Measurements from ENCODE around the gene BACE2.
"Not testable (repeated sequence)": the region's sequence is repeated elsewhere in the genome, so short reads cannot be mapped to it uniquely, and the experiment has no call there.

The BACE2 gene

GRCh38 chr21:41240040-41240439 lies 72.1 kb downstream of the BACE2 start:
- DNase-seq (ENCODE audit: low read depth) = no peak

DNA sequence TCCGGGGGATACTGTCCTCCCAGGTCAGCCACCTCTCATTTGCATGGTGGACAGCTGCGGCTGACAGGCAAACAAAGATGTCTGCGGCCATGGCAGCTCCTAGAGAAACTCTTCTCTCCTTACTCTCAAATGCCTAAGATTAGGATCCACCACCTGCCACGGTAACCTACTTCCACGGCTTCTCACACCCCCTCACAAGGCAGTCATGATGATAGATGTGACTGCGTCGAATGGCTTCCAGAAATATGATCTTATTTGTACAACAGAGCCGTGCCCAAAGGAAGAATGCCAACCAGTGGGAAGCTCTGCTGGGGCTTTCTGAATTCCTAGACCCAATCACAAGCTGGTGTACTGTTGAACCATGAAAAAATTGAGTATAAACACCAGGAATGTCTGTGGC lies 73.4 kb downstream of the BACE2 start:
- no peak for DNase-seq (ENCODE audit: low read depth)

GRCh38 chr21:41242238-41242829 lies 74.4 kb downstream of the BACE2 start:
- no peak for DNase-seq (ENCODE audit: low read depth)

- DNase-seq (ENCODE audit: low read depth) = no peak
These were observed 75.1 kb downstream of the BACE2 start for GRCh38 chr21:41243107-41243506.

- DNase-seq (ENCODE audit: low read depth) = not testable (repeated sequence)
These were observed 76.4 kb downstream of the BACE2 start for GRCh38 chr21:41244266-41244880.

DNA sequence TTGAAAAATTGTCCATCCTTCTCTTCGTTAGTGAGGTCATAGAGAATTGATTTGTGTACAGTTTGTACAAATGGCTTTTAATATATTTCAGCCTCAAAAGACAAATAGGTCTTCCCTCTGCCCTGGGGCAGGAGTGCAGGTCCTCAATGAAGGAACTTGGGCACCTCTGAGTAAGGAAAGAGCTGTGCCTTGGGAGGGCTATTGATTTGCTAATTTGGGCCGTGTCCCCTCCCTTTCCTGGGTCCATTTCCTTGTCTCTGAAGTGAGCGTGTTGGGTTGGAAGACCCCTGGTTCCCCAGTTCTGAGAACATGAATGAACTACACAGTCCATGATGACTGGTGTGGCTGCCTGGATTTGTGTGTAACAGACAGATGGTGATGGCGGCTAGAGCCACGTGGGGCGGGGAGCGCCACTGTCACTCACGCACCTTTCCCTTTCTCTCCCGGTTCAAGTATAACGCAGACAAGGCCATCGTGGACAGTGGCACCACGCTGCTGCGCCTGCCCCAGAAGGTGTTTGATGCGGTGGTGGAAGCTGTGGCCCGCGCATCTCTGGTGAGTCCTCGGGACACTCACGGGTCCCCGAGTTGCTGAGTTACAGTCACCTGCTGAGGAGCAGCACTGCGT lies 77.7 kb downstream of the BACE2 start:
- no peak for DNase-seq (ENCODE audit: low read depth)

DNA sequence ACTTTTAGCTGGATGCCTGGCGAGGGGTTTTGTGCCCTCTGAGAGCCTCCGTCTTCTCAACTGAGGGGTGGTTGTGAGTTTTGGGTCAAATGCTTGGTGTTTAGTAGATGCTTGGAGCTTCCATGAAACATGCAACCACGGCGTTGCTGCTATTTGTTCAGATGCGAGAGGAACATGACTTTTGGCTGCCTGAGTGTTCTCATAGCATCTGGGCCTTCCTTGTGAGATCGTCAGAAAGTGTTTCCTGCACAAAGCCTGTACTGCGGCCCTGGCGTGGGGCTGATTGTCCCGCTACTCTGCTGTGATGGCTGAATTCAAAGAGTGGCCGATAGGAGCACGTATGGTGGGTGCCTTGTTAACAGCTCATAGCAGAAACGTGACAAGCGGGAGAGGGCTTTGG lies 78.8 kb downstream of the BACE2 start:
- DNase-seq (ENCODE audit: low read depth) = no peak

- no peak for DNase-seq (ENCODE audit: low read depth)
These were observed 79.9 kb downstream of the BACE2 start for GRCh38 chr21:41247561-41248545.

DNA sequence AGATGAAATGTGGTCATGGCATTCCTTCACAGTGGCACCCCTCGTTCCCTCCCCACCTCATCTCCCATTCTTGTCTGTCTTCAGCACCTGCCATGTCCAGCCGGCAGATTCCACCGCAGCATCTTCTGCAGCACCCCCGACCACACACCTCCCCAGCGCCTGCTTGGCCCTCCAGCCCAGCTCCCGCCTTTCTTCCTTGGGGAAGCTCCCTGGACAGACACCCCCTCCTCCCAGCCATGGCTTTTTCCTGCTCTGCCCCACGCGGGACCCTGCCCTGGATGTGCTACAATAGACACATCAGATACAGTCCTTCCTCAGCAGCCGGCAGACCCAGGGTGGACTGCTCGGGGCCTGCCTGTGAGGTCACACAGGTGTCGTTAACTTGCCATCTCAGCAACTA lies 81.5 kb downstream of the BACE2 start:
- no peak for DNase-seq (ENCODE audit: low read depth)

- DNase-seq (ENCODE audit: low read depth) = no peak
These were observed 82.6 kb downstream of the BACE2 start for GRCh38 chr21:41250519-41250918.

DNA sequence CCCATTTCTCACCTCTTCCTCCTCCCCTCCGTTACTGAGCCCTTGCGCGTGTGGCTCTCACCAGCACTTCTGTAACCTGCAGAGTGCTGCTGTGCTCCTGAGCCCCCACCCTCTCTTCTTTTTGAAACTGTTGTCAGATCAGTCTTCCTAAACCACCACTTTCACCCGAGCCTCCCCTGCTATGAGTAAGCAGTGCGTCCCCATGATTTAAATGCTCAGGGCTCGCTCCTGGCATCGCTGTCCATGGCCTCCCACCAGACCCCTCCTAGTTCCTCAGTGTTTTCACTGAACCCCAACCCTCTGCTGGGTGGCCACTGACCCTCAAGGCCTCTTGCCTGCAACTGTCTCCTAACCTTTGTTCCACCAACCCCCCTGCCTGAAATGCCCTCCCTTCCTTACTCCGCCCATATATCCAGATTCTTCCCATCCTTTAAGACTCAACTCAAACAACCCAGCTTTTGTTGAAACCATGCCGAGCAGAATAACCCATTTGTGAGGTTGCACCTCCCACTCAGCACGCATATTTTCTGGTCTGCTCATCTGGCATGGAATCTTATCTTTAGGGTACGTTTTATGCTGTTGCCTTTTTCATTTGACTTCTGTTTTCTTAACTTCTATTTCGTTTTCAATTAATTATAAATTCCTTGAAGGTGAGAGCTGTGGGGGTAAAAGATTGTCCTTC lies 84.1 kb downstream of the BACE2 start:
- no peak for DNase-seq (ENCODE audit: low read depth)

- no peak for DNase-seq (ENCODE audit: low read depth)
These were observed 86.2 kb downstream of the BACE2 start for GRCh38 chr21:41254090-41254700.

DNA sequence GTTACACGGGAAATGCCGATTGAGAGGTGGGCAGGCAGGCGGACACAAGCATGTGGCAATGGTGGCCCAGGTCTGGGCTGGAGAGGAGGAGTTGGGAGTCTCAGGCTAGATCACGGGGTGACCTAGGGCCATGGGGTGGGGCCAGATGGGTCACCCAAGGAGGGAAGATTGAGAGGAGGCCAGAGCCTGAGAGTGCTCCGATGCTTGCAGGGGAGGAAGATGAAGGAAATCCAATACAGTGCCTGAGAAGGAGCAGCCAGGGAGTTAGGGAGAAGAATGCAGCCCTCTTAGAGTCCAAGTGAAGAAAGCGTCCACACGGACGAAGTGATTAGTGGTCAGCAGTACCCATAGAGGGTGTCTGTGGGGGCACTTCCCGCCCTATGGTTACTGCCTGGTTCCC lies 87.2 kb downstream of the BACE2 start:
- DNase-seq (ENCODE audit: low read depth) = no peak

DNA sequence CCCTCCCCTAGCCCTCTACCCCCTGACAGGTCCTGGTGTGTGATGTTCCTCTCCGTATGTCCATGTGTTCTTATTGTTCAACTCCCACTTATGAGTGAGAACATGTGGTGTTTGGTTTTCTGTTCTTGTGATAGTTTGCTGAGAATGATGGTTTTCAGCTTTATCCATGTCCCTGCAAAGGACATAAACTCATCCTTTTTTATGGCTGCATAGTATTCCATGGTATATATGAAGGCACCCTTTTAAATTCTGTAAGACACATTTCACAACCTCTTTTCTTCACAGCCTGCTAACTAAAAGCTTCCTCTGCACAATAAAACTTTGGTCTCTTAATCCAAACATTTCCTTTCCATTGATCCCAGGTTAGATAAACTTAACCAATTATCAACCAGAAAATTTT lies 88.3 kb downstream of the BACE2 start:
- DNase-seq (ENCODE audit: low read depth) = not testable (repeated sequence)

DNA sequence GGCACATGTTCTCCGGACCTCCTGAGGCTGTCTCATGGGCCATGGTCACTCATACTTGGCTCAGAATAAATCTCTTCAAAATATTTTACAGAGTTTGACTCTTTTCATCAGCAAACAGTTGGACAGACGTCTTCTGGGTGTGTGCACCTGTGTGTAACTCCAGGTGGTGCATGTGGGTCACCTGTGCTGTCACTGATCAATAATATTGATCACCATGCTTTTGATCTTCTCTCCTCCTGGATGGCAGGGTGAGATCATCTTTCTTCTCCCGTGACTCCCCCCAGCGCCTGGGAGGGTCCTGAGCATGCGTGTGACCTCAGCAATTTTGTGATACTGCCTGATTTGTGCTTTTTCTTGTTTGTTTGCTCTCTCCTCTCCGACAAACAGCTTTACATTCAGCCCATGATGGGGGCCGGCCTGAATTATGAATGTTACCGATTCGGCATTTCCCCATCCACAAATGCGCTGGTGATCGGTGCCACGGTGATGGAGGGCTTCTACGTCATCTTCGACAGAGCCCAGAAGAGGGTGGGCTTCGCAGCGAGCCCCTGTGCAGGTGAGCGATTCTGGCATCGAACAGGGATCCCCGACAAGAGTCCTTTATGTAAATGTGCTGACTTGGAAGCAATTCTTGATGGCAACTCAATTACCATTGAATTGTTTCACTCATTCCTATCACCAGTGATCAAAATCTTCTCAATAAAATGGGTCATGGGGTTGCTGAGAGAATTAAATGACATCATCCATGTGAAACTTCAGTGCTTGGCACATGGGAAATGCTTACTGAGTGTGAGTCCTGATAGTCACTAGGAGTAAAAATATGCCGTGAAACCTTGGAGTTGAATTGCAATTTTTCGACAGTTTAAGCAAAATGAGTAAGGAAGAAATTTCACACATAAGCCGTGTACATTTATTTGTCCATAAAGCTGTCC lies 89.1 kb downstream of the BACE2 start:
- no peak for DNase-seq (ENCODE audit: low read depth)

DNA sequence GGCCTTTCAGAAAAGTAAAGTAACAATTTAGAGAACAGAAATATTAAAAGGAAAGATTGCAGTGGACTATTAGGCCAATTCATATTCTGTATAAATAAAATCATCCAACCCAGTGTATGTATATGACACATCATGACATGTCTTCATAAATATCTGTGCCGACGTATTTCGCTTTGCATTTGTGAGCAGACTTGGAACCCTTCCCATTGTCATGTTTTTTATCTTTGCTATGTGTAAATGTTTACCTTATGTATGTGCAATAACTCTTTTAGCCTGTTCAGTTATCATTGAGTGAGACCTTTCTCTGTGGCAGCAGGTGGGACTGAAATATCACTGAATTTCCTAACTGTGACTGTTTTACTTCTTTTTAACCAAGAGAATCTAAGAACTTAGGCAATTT lies 90.7 kb downstream of the BACE2 start:
- no peak for DNase-seq (ENCODE audit: low read depth)

DNA sequence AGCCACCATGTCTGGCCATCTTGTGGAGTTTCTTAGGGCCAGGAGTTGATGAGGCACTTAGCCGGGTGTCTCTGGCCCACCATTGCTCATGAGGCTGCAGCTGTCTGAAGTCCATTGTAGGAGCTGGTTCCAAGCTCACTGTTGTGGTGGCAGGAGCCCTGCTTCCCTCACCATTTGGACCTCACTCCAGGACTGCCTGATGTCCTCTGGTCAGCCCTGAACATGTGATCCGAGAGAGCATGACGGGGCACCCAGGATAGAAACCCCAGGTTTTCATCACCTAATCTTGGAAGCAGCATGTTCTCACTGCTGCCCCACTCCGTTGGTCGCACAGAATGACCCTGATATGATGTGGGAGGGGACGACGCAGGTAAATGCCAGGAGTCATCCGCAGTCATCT lies 92.5 kb downstream of the BACE2 start:
- no peak for DNase-seq (ENCODE audit: low read depth)

DNA sequence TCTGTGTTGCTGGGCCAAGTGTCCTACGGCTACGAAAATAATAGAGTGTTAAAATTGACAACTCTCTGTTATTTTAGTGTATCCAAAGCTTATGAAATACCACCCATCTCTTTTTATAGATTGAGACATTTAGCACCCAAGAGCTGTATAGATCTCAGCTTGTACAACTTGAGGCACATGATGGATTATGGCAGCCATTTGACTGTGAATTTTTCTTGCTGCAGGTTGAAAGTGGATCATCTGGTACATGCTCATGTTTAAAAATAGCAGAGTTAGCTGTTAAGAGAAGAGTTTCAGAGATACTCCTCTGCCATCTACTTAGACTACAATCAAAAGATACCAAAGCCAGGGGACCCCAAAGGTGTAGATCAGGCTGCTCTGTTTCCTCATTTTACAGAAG lies 99.4 kb downstream of the BACE2 start:
- no peak for DNase-seq (ENCODE audit: low read depth)

- no peak for DNase-seq (ENCODE audit: low read depth)
These were observed 101.6 kb downstream of the BACE2 start for GRCh38 chr21:41269535-41269934.

DNA sequence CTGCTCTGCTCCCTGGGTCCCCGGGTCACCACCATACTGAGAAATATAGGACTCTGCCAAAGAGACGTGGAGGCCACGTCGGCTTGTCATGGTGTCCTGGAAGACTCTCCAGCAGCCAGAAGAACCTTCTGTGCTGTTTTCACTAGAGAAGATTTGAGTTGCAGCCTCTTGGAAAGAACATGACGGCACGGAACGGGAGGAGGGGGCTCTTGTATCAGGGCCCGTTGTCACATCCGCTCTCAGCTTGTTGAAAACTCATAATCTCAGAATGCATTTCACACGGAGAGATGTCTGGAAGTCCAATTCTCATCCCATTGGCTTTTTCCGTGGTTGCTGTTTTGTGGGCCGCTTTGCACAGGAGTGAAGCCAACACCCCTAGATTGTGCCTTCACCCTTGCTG lies 109.2 kb downstream of the BACE2 start:
- no peak for DNase-seq (ENCODE audit: low read depth)
